K562 (cell line): ENCODE measurements around the gene PXK. TPM values are rescaled to one million over a fixed set of nuclear protein-coding genes. Genes with fewer than 3 reads are reported as not detected.

Experiments
- CCNT2 ChIP-seq: IDR thresholded peaks from 2 replicates; pipeline ENCODE4 v1.6.1; 2011; ENCODE audit warnings: borderline replicate concordance, low read depth, mild to moderate bottlenecking, moderate library complexity, mixed read lengths, low read length; ENCODE audit not compliant: insufficient read length; ENCODE audit errors: extremely low read depth
- COPS2 ChIP-seq: fragments of 450-650 bp; conservative IDR thresholded peaks from 2 replicates; pipeline ENCODE4 v1.6.1; 2016; ENCODE audit warnings: mild to moderate bottlenecking, moderate library complexity
- CREB3L1 ChIP-seq: fragments of 450-650 bp; IDR thresholded peaks from 2 replicates; pipeline ENCODE4 v1.6.1; 2014; ENCODE audit warnings: low read depth, mild to moderate bottlenecking, moderate library complexity, borderline replicate concordance
- CTCF ChIP-seq, 3 experiments: IDR thresholded peaks in 2 of 3; conservative IDR thresholded peaks in 1 of 3; 2 replicates each; pipeline ENCODE4 v1.5.1; 2011 to 2012; ENCODE audit warnings: low read length in 3 of 3, mild to moderate bottlenecking in 3 of 3, control low read depth in 2 of 3, improper control_type of control experiment in 1 of 3, inconsistent platforms in 1 of 3, low read depth in 1 of 3, mixed read lengths in 1 of 3, moderate library complexity in 1 of 3; ENCODE audit not compliant: insufficient read depth in 2 of 3
- CXXC5 ChIP-seq: fragments of 250-450 bp; sonication (Bioruptor Pico); IDR thresholded peaks from 2 replicates; pipeline ENCODE4 v1.8.0; 2022; ENCODE audit warnings: inconsistent platforms, mild to moderate bottlenecking, moderate library complexity
- DPF2 ChIP-seq: fragments of 450-650 bp; IDR thresholded peaks from 2 replicates; pipeline ENCODE4 v1.6.1; 2016
- ERF ChIP-seq: fragments of 450-650 bp; formaldehyde crosslinking; IDR thresholded peaks from 2 replicates; pipeline ENCODE4 v1.4.0; 2020; ENCODE audit warnings: mild to moderate bottlenecking, mixed read lengths
- KHSRP ChIP-seq: fragments of 450-650 bp; IDR thresholded peaks from 2 replicates; pipeline ENCODE4 v1.6.1; 2017
- MTA1 ChIP-seq: fragments of 450-650 bp; IDR thresholded peaks from 2 replicates; pipeline ENCODE4 v1.6.1; 2017; ENCODE audit warnings: borderline replicate concordance
- NR1H2 ChIP-seq: sonication (generic); formaldehyde crosslinking; IDR thresholded peaks from 2 replicates; pipeline ENCODE4 v1.4.0; 2020; ENCODE audit warnings: mild to moderate bottlenecking, missing genetic modification reagents
- PHF20 ChIP-seq: fragments of 450-650 bp; IDR thresholded peaks from 2 replicates; pipeline ENCODE4 v1.6.1; 2018; ENCODE audit not compliant: partially characterized antibody
- SPI1 ChIP-seq: IDR thresholded peaks from 2 replicates; pipeline ENCODE4 v1.6.1; 2011; ENCODE audit warnings: low read depth, low read length, control low read depth, borderline replicate concordance
- TCF7 ChIP-seq: sonication (generic); IDR thresholded peaks from 2 replicates; pipeline ENCODE4 v1.6.1; 2016; ENCODE audit warnings: antibody characterized with exemption, borderline replicate concordance
- TFAM ChIP-seq: fragments of 250-450 bp; sonication (Bioruptor Pico); conservative IDR thresholded peaks from 2 replicates; pipeline ENCODE4 v1.5.0; 2021; ENCODE audit warnings: mild to moderate bottlenecking, moderate library complexity
- VEZF1 ChIP-seq: fragments of 200-800 bp; sonication (Bioruptor generic); IDR thresholded peaks from 2 replicates; pipeline ENCODE4 v1.6.1; 2017; ENCODE audit warnings: missing genetic modification characterization, missing compliant biosample characterization
- WHSC1 ChIP-seq: IDR thresholded peaks from one replicate; pipeline ENCODE4 v1.6.1; 2012; ENCODE audit warnings: low read length, control low read depth, inconsistent platforms
- ZBTB17 ChIP-seq: fragments of 450-650 bp; formaldehyde crosslinking; IDR thresholded peaks from 2 replicates; pipeline ENCODE4 v1.4.0; 2020; ENCODE audit warnings: mild to moderate bottlenecking
- ZNF639 ChIP-seq, 2 experiments: fragments of 200-800 bp in 1 of 2; sonication (Bioruptor generic) in 1 of 2; sonication (generic) in 1 of 2; formaldehyde crosslinking in 1 of 2; IDR thresholded peaks in 1 of 2; conservative IDR thresholded peaks in 1 of 2; 2 replicates each; pipeline versions ENCODE4 v1.5.0 to v1.6.1; 2016 to 2020; ENCODE audit warnings: missing compliant biosample characterization in 1 of 2, missing genetic modification characterization in 1 of 2, missing genetic modification reagents in 1 of 2
- polyA plus RNA-seq, 8 experiments: library from polyadenylated mRNA; depleted of rRNA in 4 of 8; stranded (reverse) in 5 of 8; unstranded in 3 of 8; fragments of >200 nt; fragmentation: Nextera tagmentation in 2 of 8; fragmentation: Illumina TruSeq in 1 of 8; extraction: Ambion mirVana in 2 of 8; extraction: Trizol in 1 of 8; gene quantifications; 2 replicates each; pipeline versions ENCODE4 v1.2.1 to v1.2.3, GENCODE V29; 2011 to 2014; ENCODE audit warnings: inconsistent platforms in 1 of 8, missing spikeins in 1 of 8
- total RNA-seq, 7 experiments: library from RNA; depleted of rRNA in 6 of 7; stranded (reverse); fragments of >200 nt in 6 of 7; fragmentation: Illumina TruSeq in 2 of 7; extraction: Trizol in 2 of 7; gene quantifications; 2 replicates each; pipeline versions ENCODE4 v1.2.1 to v1.2.3, GENCODE V29; 2011 to 2021; ENCODE audit warnings: low replicate concordance in 1 of 7
- TF ChIP-seq, protein P1 (sequence below): fragments of 250-450 bp; sonication (Bioruptor Pico); IDR thresholded peaks from 2 replicates; pipeline ENCODE4 v1.4.0; 2020

Gene PXK
- total and polyA plus RNA-seq, 9 of the 15 experiments (the other 6 are each of a cell fraction or from before 2014, with no cell fraction given), result 3.3 to 19.9 (median 11.3) TPM

DNA sequence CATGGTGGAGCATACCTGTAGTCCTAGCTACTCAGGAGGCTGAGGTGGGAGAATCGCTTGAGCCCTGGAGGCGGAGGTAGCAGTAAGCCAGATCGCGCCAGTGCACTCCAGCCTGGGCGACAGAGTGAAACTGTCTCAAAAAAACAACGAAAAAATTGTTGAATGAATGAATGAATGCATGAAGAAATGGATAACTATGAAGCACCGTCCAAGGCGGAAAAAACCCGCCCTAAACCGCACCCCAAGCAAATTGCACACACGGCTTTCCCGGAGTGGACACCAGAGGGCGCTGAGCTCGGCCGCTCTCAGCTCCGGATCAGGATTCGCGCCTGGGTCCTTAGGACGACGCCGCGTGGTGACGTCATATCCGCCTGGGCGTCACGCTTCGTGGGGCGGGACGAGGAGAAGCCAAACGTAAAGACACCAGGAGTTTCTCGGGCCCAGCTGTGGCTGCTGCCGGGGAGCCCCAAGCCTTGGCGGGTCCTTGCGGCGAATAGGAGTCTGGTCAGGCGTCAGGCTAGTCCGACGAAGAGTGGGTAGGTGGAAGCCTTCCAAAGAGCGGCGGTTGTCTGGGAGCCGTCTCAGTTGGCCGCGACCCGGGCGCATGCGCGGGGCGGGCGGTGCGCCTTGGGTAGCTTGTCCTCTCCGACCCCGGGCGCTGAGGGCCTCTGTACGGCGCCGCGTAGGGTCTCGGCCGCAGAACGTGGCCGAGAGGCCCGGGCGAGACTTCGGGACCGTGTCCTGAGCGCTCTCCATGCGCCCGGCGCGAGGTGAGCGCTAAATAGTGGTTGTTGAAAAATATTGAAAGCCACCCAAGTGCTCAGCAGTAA, 26.6 kb upstream of the PXK start, which contains the start of the genes HTD2 and RPP14 (continued):
- TF ChIP-seq KHSRP (peak; percentile 89), ERF (CRISPR knock-in tag) (no peak), CCNT2 (peak; percentile 43), ZBTB17 (CRISPR knock-in tag) (no peak; the same call in 1 of the 2 replicates), CREB3L1 (peak; percentile 51; the same call in 1 of the 2 replicates), PHF20 (peak; percentile 98), COPS2 (no peak), TFAM (CRISPR knock-in tag) (no peak), ZNF639 (CRISPR knock-in tag; conservative IDR thresholded peaks at IDR 0.05 in 1 of 2, IDR thresholded peaks at IDR 0.05 in 1 of 2) (peak in 1 of 2 experiments; percentile 49; a peak in 1 of 4 replicates), SPI1 (no peak), TCF7 (0 out of 2 replicates have a peak, but pooled peaks have one; percentile 17), CXXC5 (CRISPR knock-in tag) (peak; percentile 95), NR1H2 (CRISPR knock-in tag) (0 out of 2 replicates have a peak, but pooled peaks have one; percentile 16), WHSC1 (no peak), MTA1 (peak; percentile 94), CTCF (IDR thresholded peaks at IDR 0.05 in 2 of 3, conservative IDR thresholded peaks at IDR 0.05 in 1 of 3; ENCODE audit: insufficient read depth in 2 of 3, low read depth in 1 of 3, low read length in 3 of 3) (peak; percentile 87 to 92 (median 91)), VEZF1 (CRISPR knock-in tag) (0 out of 2 replicates have a peak, but pooled peaks have one; percentile 43), DPF2 (peak; percentile 35; the same call in 1 of the 2 replicates)
- TF ChIP-seq, protein P1, sequence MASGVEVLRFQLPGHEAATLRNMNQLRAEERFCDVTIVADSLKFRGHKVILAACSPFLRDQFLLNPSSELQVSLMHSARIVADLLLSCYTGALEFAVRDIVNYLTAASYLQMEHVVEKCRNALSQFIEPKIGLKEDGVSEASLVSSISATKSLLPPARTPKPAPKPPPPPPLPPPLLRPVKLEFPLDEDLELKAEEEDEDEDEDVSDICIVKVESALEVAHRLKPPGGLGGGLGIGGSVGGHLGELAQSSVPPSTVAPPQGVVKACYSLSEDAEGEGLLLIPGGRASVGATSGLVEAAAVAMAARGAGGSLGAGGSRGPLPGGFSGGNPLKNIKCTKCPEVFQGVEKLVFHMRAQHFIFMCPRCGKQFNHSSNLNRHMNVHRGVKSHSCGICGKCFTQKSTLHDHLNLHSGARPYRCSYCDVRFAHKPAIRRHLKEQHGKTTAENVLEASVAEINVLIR, result peak; percentile 92
